Thoracic aorta (tissue), 2 donors: Measurements from ENCODE around the gene CMIP. TPM values are rescaled to one million over a fixed set of nuclear protein-coding genes. Genes with fewer than 3 reads are reported as not detected.

Experiments used
- ATAC-seq: fragments of 150-250 bp; one replicate; pipeline ENCODE4 v1.8.0; 2017; ENCODE audit warnings: low read depth; ENCODE audit not compliant: insufficient number of reproducible peaks, low FRiP score
- DNase-seq: peaks from one replicate; pipeline ENCODE4 v3.0.0-alpha.2; 2020; ENCODE audit warnings: low spot score
- H3K27ac ChIP-seq, 2 donors: fragments of 200-600 bp; sonication (generic); 1 replicate in 1 of 2; 2 replicates in 1 of 2; pipeline ENCODE4 v1.5.1; 2016; ENCODE audit warnings: mild to moderate bottlenecking in 2 of 2, moderate library complexity in 2 of 2
- H3K27me3 ChIP-seq: fragments of 200-600 bp; sonication (generic); replicated peaks from 2 replicates; pipeline ENCODE4 v1.6.0; 2016; ENCODE audit warnings: mild to moderate bottlenecking; ENCODE audit not compliant: insufficient read depth
- H3K36me3 ChIP-seq: fragments of 200-600 bp; sonication (generic); one replicate; pipeline ENCODE4 v1.5.1; 2016
- H3K4me1 ChIP-seq, 2 donors: fragments of 200-600 bp; sonication (generic); 1 replicate in 1 of 2; 2 replicates in 1 of 2; pipeline versions ENCODE4 v1.5.1 to v1.6.0; 2016; ENCODE audit warnings: low read depth in 2 of 2, mild to moderate bottlenecking in 1 of 2; ENCODE audit not compliant: control insufficient read depth in 1 of 2
- H3K4me3 ChIP-seq: fragments of 200-600 bp; sonication (generic); 2 replicates; pipeline ENCODE4 v1.5.1; 2016; ENCODE audit warnings: mild to moderate bottlenecking
- H3K9me3 ChIP-seq: fragments of 200-600 bp; sonication (generic); 2 replicates; pipeline ENCODE4 v1.5.1; 2016
- CTCF ChIP-seq: fragments of 200-600 bp; sonication (generic); IDR thresholded peaks from one replicate; pipeline ENCODE4 v1.5.1; 2019; ENCODE audit warnings: antibody characterized with exemption
- total RNA-seq, 2 donors: library from RNA; depleted of rRNA; stranded (reverse); fragments of >200 nt; gene quantifications; one replicate each; pipeline versions ENCODE4 v1.1.0 to v1.2.3, GENCODE V29; 2016

Gene CMIP
- total RNA-seq, 2 donors from 2014 or later: 20.8 to 46.8 TPM

GRCh38 chr16:81666113-81666512 lies 221.5 kb downstream of the CMIP start:
- H3K4me1 ChIP-seq: no peaks in the 10 kb centered on the region
- no peak for ATAC-seq
- no peak overlapping the region for H3K4me3 ChIP-seq
- no peaks in the 10 kb centered on the region for H3K36me3 ChIP-seq
- H3K27me3 ChIP-seq: no peaks in the 10 kb centered on the region
- TF ChIP-seq CTCF: no peak
- no peak overlapping the region for H3K27ac ChIP-seq
- H3K9me3 ChIP-seq: no peaks in the 10 kb centered on the region
- no peak for DNase-seq

GRCh38 chr16:81668243-81669097 lies 223.9 kb downstream of the CMIP start:
- Histone ChIP-seq H3K4me3 (no peak overlapping the region), H3K27ac (no peak overlapping the region), H3K27me3 (no peaks in the 10 kb centered on the region), H3K9me3 (no peaks in the 10 kb centered on the region), H3K4me1 (no peaks in the 10 kb centered on the region), H3K36me3 (peaks cover 3% of the 10 kb centered on the region)
- DNase-seq (no peak), ATAC-seq (no peak)
- no peak for TF ChIP-seq CTCF

GRCh38 chr16:81669473-81670350 lies 225.1 kb downstream of the CMIP start:
- ATAC-seq (no peak), DNase-seq (no peak)
- Histone ChIP-seq H3K36me3 (peaks cover 3% of the 10 kb centered on the region), H3K4me1 (no peaks in the 10 kb centered on the region), H3K4me3 (no peak overlapping the region), H3K9me3 (no peaks in the 10 kb centered on the region), H3K27me3 (no peaks in the 10 kb centered on the region), H3K27ac (no peak overlapping the region)
- no peak for TF ChIP-seq CTCF

GRCh38 chr16:81671738-81672597 lies 227.4 kb downstream of the CMIP start:
- no peaks in the 10 kb centered on the region for H3K9me3 ChIP-seq
- no peak overlapping the region for H3K27ac ChIP-seq
- H3K27me3 ChIP-seq: no peaks in the 10 kb centered on the region
- no peak overlapping the region for H3K4me3 ChIP-seq
- ATAC-seq: no peak
- no peak for DNase-seq
- no peak for TF ChIP-seq CTCF
- H3K4me1 ChIP-seq: no peaks in the 10 kb centered on the region
- H3K36me3 ChIP-seq: peaks cover 3% of the 10 kb centered on the region
